HEK293 (cell line): Measurements from ENCODE around the gene COL5A1.

Source experiments
- KLF8 ChIP-seq: fragments of 450-650 bp; formaldehyde crosslinking; IDR thresholded peaks from 2 replicates; pipeline ENCODE4 v1.5.1; 2016; ENCODE audit warnings: missing biosample characterization, missing genetic modification characterization
- KLF9 ChIP-seq: fragments of 450-650 bp; formaldehyde crosslinking; IDR thresholded peaks from 2 replicates; pipeline ENCODE4 v1.5.1; 2016; ENCODE audit warnings: missing biosample characterization, missing genetic modification characterization, low read depth
- ZNF112 ChIP-seq: fragments of 450-650 bp; formaldehyde crosslinking; IDR thresholded peaks from 2 replicates; pipeline ENCODE4 v1.5.0; 2017; ENCODE audit warnings: missing biosample characterization, missing genetic modification characterization
- ZNF416 ChIP-seq: fragments of 450-650 bp; formaldehyde crosslinking; IDR thresholded peaks from 2 replicates; pipeline ENCODE4 v1.5.1; 2016; ENCODE audit warnings: missing biosample characterization, missing genetic modification characterization
- ZNF530 ChIP-seq: fragments of 450-650 bp; formaldehyde crosslinking; IDR thresholded peaks from 2 replicates; pipeline ENCODE4 v1.5.1; 2016; ENCODE audit warnings: low read depth, missing biosample characterization, missing genetic modification characterization
- ZNF549 ChIP-seq: fragments of 450-650 bp; IDR thresholded peaks from 2 replicates; pipeline ENCODE4 v1.5.1; 2018; ENCODE audit warnings: missing biosample characterization, missing genetic modification characterization, mild to moderate bottlenecking, inconsistent platforms, moderate library complexity
- ZNF596 ChIP-seq: fragments of 450-650 bp; IDR thresholded peaks from 2 replicates; pipeline ENCODE4 v1.5.0; 2018; ENCODE audit warnings: missing biosample characterization, mild to moderate bottlenecking, missing genetic modification characterization, moderate library complexity
- TF ChIP-seq, protein P1 (sequence below): fragments of 450-650 bp; formaldehyde crosslinking; IDR thresholded peaks from 2 replicates; pipeline ENCODE4 v1.5.1; 2016; ENCODE audit warnings: missing biosample characterization, missing genetic modification characterization
- TF ChIP-seq, protein P2 (sequence below): fragments of 450-650 bp; formaldehyde crosslinking; IDR thresholded peaks from 2 replicates; pipeline ENCODE4 v1.5.1; 2016; ENCODE audit warnings: missing biosample characterization, missing genetic modification characterization, borderline replicate concordance
- TF ChIP-seq, protein P3 (sequence below): sonication (generic); formaldehyde crosslinking; IDR thresholded peaks from 2 replicates; pipeline ENCODE4 v1.8.1; 2022; ENCODE audit warnings: mild to moderate bottlenecking, moderate library complexity, missing genetic modification reagents

DNA sequence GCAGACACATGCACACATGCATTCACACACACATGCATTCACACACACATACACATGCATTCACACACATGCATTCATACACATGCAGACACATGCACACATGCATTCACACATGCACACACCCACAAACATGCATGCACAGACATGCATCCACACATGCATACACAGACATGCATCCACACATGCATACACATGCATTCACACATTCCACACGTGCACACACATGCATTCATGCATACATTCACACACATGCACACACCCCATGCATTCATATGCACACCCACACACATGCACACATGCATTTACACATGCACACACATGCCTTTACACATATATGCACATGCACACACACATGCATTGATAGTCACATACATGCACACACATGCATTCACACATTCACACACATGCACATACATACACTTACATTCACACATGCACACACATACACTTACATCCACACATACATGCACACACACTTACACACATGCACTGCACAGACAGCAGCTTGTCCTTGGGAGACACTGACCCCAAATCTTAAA, 106.4 kb downstream of the COL5A1 start:
- no peak for TF ChIP-seq KLF9 (tag by site-specific recombination)
- TF ChIP-seq KLF8, result no peak
- TF ChIP-seq, protein P1, sequence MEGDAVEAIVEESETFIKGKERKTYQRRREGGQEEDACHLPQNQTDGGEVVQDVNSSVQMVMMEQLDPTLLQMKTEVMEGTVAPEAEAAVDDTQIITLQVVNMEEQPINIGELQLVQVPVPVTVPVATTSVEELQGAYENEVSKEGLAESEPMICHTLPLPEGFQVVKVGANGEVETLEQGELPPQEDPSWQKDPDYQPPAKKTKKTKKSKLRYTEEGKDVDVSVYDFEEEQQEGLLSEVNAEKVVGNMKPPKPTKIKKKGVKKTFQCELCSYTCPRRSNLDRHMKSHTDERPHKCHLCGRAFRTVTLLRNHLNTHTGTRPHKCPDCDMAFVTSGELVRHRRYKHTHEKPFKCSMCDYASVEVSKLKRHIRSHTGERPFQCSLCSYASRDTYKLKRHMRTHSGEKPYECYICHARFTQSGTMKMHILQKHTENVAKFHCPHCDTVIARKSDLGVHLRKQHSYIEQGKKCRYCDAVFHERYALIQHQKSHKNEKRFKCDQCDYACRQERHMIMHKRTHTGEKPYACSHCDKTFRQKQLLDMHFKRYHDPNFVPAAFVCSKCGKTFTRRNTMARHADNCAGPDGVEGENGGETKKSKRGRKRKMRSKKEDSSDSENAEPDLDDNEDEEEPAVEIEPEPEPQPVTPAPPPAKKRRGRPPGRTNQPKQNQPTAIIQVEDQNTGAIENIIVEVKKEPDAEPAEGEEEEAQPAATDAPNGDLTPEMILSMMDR (tag by site-specific recombination), result no peak
- TF ChIP-seq ZNF112, result no peak
- TF ChIP-seq, protein P2, sequence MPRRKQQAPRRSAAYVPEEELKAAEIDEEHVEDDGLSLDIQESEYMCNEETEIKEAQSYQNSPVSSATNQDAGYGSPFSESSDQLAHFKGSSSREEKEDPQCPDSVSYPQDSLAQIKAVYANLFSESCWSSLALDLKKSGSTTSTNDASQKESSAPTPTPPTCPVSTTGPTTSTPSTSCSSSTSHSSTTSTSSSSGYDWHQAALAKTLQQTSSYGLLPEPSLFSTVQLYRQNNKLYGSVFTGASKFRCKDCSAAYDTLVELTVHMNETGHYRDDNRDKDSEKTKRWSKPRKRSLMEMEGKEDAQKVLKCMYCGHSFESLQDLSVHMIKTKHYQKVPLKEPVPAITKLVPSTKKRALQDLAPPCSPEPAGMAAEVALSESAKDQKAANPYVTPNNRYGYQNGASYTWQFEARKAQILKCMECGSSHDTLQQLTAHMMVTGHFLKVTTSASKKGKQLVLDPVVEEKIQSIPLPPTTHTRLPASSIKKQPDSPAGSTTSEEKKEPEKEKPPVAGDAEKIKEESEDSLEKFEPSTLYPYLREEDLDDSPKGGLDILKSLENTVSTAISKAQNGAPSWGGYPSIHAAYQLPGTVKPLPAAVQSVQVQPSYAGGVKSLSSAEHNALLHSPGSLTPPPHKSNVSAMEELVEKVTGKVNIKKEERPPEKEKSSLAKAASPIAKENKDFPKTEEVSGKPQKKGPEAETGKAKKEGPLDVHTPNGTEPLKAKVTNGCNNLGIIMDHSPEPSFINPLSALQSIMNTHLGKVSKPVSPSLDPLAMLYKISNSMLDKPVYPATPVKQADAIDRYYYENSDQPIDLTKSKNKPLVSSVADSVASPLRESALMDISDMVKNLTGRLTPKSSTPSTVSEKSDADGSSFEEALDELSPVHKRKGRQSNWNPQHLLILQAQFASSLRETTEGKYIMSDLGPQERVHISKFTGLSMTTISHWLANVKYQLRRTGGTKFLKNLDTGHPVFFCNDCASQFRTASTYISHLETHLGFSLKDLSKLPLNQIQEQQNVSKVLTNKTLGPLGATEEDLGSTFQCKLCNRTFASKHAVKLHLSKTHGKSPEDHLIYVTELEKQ, result no peak
- TF ChIP-seq ZNF596 (tag by site-specific recombination), result no peak
- no peak for TF ChIP-seq ZNF416 (tag by site-specific recombination)
- TF ChIP-seq ZNF530 (tag by site-specific recombination), result no peak
- TF ChIP-seq, protein P3, sequence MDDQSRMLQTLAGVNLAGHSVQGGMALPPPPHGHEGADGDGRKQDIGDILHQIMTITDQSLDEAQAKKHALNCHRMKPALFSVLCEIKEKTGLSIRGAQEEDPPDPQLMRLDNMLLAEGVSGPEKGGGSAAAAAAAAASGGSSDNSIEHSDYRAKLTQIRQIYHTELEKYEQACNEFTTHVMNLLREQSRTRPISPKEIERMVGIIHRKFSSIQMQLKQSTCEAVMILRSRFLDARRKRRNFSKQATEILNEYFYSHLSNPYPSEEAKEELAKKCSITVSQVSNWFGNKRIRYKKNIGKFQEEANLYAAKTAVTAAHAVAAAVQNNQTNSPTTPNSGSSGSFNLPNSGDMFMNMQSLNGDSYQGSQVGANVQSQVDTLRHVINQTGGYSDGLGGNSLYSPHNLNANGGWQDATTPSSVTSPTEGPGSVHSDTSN (CRISPR knock-in tag), result no peak
- TF ChIP-seq ZNF549, result no peak
